NB4 (cell line): Measurements from ENCODE around the gene BTG2.
A peak's percentile ranks its signal among the peaks of the same experiment; 100 is the strongest.

Experiments used
- DNase-seq: peaks from one replicate; pipeline ENCODE4 v3.0.0; 2010; ENCODE audit warnings: low read depth
- H3K4me3 ChIP-seq: one replicate; pipeline ENCODE4 v1.5.1; 2011; ENCODE audit warnings: mild to moderate bottlenecking, low read depth, low read length, moderate library complexity
- CTCF ChIP-seq: IDR thresholded peaks from one replicate; pipeline ENCODE4 v1.5.1; 2012; ENCODE audit warnings: low read depth, low read length
- MYC ChIP-seq: IDR thresholded peaks from 2 replicates; pipeline ENCODE4 v1.6.1; 2011; ENCODE audit warnings: low read depth, low read length
- POLR2A ChIP-seq: IDR thresholded peaks from 2 replicates; pipeline ENCODE4 v1.6.1; 2011; ENCODE audit warnings: mild to moderate bottlenecking; ENCODE audit not compliant: insufficient read length; ENCODE audit errors: extremely low read depth
- TF ChIP-seq, protein P1 (sequence below): IDR thresholded peaks from 2 replicates; pipeline ENCODE4 v1.6.1; 2011; ENCODE audit warnings: low read depth, low read length

BTG2 gene

DNA sequence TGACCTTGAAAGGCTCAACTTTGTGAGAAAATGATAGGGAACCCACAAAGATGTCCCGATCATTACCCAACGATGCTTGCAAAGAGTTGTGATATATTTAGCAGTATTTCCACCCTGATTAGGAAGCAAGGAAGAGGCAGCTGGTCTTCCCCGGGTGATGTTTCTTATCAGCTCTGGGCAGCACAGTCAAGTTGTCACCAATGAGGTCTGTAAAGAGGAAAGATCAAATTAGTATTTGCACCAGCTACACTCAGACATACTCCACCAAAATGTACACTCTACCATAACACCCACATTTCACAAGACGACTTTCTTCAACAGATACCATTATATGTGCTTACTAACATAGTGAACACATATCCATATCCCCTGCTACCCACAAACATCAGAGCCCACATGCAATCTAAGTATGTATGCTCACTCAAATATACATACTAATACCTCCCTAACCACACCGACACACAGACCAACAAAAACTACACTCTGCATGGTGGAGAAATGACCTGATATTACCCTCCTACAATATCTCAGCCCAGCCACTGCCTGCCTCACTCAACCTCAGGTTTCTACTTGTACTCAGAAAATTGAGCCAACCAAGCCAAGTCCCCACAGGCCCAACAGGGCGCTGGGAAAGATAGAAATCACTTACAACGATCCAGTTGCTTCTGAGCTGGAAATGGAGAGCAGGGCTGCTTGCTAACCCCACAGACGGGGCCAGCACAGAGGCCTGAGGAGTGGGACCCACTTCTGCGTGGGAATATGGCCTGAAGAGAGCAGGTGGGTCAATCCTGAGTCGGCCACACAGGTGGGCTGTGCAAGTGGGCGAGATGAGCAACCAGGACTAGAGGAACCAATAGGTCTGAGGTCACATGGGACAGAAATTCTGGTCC, 4.6 kb upstream of the BTG2 start:
- no peak overlapping the region for H3K4me3 ChIP-seq
- DNase-seq: no peak
- TF ChIP-seq MYC (no peak), POLR2A (no peak)
- TF ChIP-seq, protein P1, sequence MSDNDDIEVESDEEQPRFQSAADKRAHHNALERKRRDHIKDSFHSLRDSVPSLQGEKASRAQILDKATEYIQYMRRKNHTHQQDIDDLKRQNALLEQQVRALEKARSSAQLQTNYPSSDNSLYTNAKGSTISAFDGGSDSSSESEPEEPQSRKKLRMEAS: no peak

DNA sequence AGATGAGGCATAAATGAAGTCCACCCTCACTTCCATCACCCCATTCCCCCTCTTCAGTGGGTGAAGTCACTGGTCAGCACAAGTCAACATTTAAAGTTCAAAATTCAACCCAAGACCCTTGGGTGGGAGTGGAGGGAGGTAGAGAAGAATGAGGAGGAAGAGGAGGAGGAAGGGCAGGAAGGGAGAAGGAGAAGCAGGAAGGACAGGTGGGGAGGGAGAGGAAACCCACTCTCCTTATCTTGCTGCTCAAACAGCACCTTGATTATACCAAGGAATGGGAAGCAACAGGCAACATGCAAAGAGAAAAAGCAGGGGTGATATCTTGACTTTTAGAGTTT, 4.0 kb upstream of the BTG2 start:
- H3K4me3 ChIP-seq: no peak overlapping the region
- no peak for DNase-seq
- no peak for TF ChIP-seq MYC
- no peak for TF ChIP-seq CTCF
- TF ChIP-seq, protein P1: no peak
- no peak for TF ChIP-seq POLR2A

DNA sequence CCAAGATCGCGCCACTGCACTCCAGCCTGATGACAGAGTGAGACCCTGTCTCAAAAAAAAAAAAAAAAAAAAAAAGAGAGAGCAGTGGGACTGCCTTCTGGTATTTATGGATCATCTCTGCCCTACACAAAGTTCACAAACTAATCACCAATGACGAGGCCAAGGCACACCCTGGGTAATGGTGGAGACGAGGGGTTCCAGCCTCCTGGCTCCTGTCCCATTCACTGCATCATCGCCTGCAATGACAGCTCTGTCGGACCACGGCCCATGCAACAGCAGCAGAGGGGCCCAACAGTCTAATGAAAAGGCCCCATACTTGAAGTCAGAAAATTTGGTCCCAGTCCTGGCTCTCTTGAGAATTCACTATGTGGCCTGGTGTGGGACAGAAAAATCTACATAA, 2.9 kb upstream of the BTG2 start:
- DNase-seq: no peak
- TF ChIP-seq, protein P1: no peak
- TF ChIP-seq CTCF (no peak), MYC (no peak), POLR2A (no peak)
- H3K4me3 ChIP-seq: no peak overlapping the region

DNA sequence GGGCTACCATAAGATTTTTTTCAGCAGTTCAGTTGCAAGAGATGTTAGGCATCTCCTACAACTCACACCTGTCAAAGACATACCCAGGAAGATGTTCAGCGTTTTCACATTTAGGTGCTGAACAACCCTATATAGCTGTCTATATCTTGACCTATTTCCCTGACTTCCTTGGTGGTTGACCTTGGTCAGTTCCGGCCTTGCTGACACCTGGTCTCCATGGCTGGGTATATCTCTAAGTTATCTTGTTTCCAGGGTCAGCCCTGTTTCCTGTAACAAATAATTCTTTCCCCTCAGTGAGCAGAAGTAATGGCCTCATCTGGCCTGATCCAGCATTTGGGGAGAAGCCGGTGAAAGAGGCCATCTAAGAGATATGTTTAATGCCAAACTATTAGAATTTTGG, 2.4 kb upstream of the BTG2 start:
- DNase-seq: no peak
- H3K4me3 ChIP-seq: no peak overlapping the region
- TF ChIP-seq, protein P1: no peak
- no peak for TF ChIP-seq MYC
- no peak for TF ChIP-seq CTCF
- TF ChIP-seq POLR2A: no peak

DNA sequence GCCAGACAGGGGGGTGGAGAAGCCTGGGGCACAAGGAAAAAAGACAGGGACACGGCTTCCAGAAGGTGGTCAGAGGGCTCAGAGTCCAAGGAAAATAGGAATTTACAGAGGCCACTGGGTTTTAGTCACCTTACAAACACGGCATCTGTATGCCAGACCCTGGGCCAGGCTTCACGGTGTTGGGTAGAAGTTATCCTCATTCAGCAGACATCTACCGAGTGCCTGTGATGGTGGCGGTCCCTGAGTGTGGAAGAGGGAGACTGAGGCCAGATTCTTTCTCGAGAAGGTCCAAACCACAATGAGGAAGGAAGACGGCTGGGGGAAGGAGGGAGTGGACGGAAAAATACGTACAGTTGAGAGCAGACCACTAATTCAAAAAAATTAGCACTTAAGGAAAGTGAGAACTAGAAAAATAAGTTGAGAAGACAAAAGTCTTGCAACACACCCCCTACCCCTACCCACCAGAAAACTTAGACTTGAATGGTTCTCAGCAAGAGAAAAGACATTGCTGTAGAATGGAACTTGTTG, 864 bp upstream of the BTG2 start:
- H3K4me3 ChIP-seq: peak overlapping the region; percentile 67
- DNase-seq: peak; percentile 42

More for the DNA sequence above, 864 bp upstream of the BTG2 start:
- TF ChIP-seq MYC: no peak
- no peak for TF ChIP-seq CTCF
- TF ChIP-seq, protein P1: no peak
- no peak for TF ChIP-seq POLR2A
